GM23338 (cell line): ENCODE measurements around the gene OLA1. TPM values are rescaled to one million over a fixed set of nuclear protein-coding genes. Genes with fewer than 3 reads are reported as not detected.

Source experiments
- ATAC-seq: fragments of 200-7000 bp; cut with Tn5 transposase; 3 replicates; pipeline ENCODE4 v1.9.1; 2020
- DNase-seq: peaks from one replicate; pipeline ENCODE4 v3.0.0-alpha.2; 2015; ENCODE audit warnings: low spot score
- H2AFZ ChIP-seq: fragments of 200-600 bp; sonication (generic); 2 replicates; pipeline ENCODE4 v1.8.0; 2016; ENCODE audit warnings: antibody characterized with exemption, mild to moderate bottlenecking, moderate library complexity
- H3F3A ChIP-seq: fragments of 200-600 bp; sonication (generic); replicated peaks from 2 replicates; pipeline ENCODE4 v1.8.0; 2017; ENCODE audit warnings: antibody characterized with exemption, mixed run types, low read depth
- H3K27ac ChIP-seq: fragments of 200-600 bp; sonication (generic); 2 replicates; pipeline ENCODE4 v1.6.1; 2016; ENCODE audit warnings: low read depth
- H3K27me3 ChIP-seq: fragments of 200-600 bp; sonication (generic); 2 replicates; pipeline ENCODE4 v1.8.0; 2016; ENCODE audit warnings: mild to moderate bottlenecking, mixed run types, moderate library complexity; ENCODE audit not compliant: insufficient read depth
- H3K36me3 ChIP-seq: fragments of 200-600 bp; sonication (generic); 2 replicates; pipeline ENCODE4 v1.8.0; 2016; ENCODE audit warnings: mild to moderate bottlenecking; ENCODE audit not compliant: insufficient read depth
- H3K4me1 ChIP-seq: fragments of 200-600 bp; sonication (generic); 2 replicates; pipeline ENCODE4 v1.8.0; 2016; ENCODE audit warnings: mild to moderate bottlenecking, moderate library complexity; ENCODE audit not compliant: insufficient read depth
- H3K4me2 ChIP-seq: fragments of 200-600 bp; sonication (generic); 2 replicates; pipeline ENCODE4 v1.7.1; 2017; ENCODE audit warnings: mixed run types
- H3K4me3 ChIP-seq: fragments of 200-600 bp; sonication (generic); 2 replicates; pipeline ENCODE4 v1.6.1; 2016; ENCODE audit warnings: mixed run types
- H3K79me2 ChIP-seq: fragments of 200-600 bp; sonication (generic); replicated peaks from 2 replicates; pipeline ENCODE4 v1.8.0; 2017; ENCODE audit warnings: mild to moderate bottlenecking; ENCODE audit not compliant: insufficient read depth
- H3K9me2 ChIP-seq: fragments of 200-600 bp; sonication (generic); 2 replicates; pipeline ENCODE4 v1.8.0; 2017; ENCODE audit not compliant: insufficient read depth
- H4K20me1 ChIP-seq: fragments of 200-600 bp; sonication (generic); replicated peaks from 2 replicates; pipeline ENCODE4 v1.8.0; 2017; ENCODE audit warnings: mild to moderate bottlenecking; ENCODE audit not compliant: insufficient read depth
- H3K27ac Mint-ChIP-seq: 2 replicates; pipeline ENCODE4 v1.8.0; 2020; ENCODE audit warnings: inconsistent platforms, mild to moderate bottlenecking, moderate library complexity, mixed read lengths
- H3K27me3 Mint-ChIP-seq: 3 replicates; pipeline ENCODE4 v1.8.0; 2022; ENCODE audit warnings: low read depth, mild to moderate bottlenecking, moderate library complexity, mixed read lengths, inconsistent platforms; ENCODE audit not compliant: insufficient read depth, poor library complexity
- H3K36me3 Mint-ChIP-seq: 3 replicates; pipeline ENCODE4 v1.8.0; 2021; ENCODE audit warnings: low read depth, mild to moderate bottlenecking, inconsistent platforms, moderate library complexity, mixed read lengths
- H3K4me1 Mint-ChIP-seq: 3 replicates; pipeline ENCODE4 v1.8.0; 2020; ENCODE audit warnings: mild to moderate bottlenecking, inconsistent platforms, mixed read lengths
- H3K4me3 Mint-ChIP-seq: 3 replicates; pipeline ENCODE4 v1.8.0; 2021; ENCODE audit warnings: moderate library complexity, mild to moderate bottlenecking, inconsistent platforms, mixed read lengths
- H3K9me3 Mint-ChIP-seq: 3 replicates; pipeline ENCODE4 v1.8.0; 2020; ENCODE audit warnings: moderate library complexity, mild to moderate bottlenecking, inconsistent platforms, mixed read lengths
- CREB1 ChIP-seq: fragments of 250-450 bp; sonication (Bioruptor Pico); IDR thresholded peaks from 2 replicates; pipeline ENCODE4 v1.5.0; 2020; ENCODE audit warnings: low read depth, mild to moderate bottlenecking, moderate library complexity
- NANOG ChIP-seq: IDR thresholded peaks from 2 replicates; pipeline ENCODE4 v1.6.1; 2016; ENCODE audit warnings: antibody characterized with exemption, borderline replicate concordance
- ZNF114 ChIP-seq: fragments of 250-450 bp; sonication (Bioruptor Pico); IDR thresholded peaks from 2 replicates; pipeline ENCODE4 v1.5.0; 2020; ENCODE audit warnings: mild to moderate bottlenecking, moderate library complexity
- ZNF331 ChIP-seq: fragments of 250-450 bp; sonication (Bioruptor Pico); IDR thresholded peaks from 2 replicates; pipeline ENCODE4 v1.5.0; 2020; ENCODE audit warnings: low read depth, mild to moderate bottlenecking, moderate library complexity
- polyA plus RNA-seq: library from polyadenylated mRNA; unstranded; fragments of >200 nt; fragmentation: Nextera tagmentation; extraction: Ambion mirVana; gene quantifications from 2 replicates; pipeline ENCODE4 v1.2.1, GENCODE V29; 2016
- total RNA-seq: library from RNA; depleted of rRNA; stranded (reverse); fragments of >200 nt; shearing (Covaris generic); gene quantifications from 2 replicates; pipeline ENCODE4 v1.2.3, GENCODE V29; 2014
- TF ChIP-seq, protein P1 (sequence below): fragments of 250-450 bp; sonication (Bioruptor Pico); IDR thresholded peaks from 2 replicates; pipeline ENCODE4 v1.5.0; 2020; ENCODE audit warnings: mild to moderate bottlenecking, moderate library complexity
- TF ChIP-seq, protein P2 (sequence below): IDR thresholded peaks from 2 replicates; pipeline ENCODE4 v1.6.1; 2016; ENCODE audit warnings: antibody characterized with exemption
- TF ChIP-seq, protein P3 (sequence below): IDR thresholded peaks from one replicate; pipeline ENCODE4 v1.6.1; 2018; ENCODE audit warnings: antibody characterized with exemption; ENCODE audit not compliant: unreplicated experiment
- TF ChIP-seq, protein P4 (sequence below), 2 experiments: fragments of 200-600 bp in 1 of 2; sonication (generic) in 1 of 2; conservative IDR thresholded peaks; 2 replicates each; pipeline versions ENCODE4 v1.5.1 to v1.6.1; 2016 to 2017; ENCODE audit warnings: antibody characterized with exemption in 2 of 2, low read depth in 2 of 2, mild to moderate bottlenecking in 2 of 2, moderate library complexity in 1 of 2

Gene OLA1
- total and polyA plus RNA-seq, 2 experiments from 2014 or later, result 104 to 242 TPM

DNA sequence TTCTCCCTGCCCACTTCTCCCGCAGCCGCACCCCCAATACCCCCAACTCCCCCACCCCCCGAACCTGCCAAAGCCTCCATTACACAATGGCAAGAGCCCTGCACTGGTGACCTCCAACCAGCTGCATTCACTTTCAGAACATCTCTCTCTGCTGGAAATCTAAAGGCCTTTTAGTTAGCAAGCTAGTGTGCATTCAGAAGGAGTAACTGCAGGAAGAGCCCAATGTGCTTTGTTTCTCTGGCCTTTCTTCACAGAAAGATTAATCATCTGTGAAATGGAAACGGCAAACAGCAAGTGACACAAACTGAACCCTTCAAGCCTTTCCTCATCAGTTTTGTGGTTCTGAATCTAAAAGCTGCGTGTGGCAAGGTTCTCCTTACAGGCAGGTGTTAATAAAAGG lies 124.2 kb downstream of the OLA1 start:
- Histone ChIP-seq H3F3A (peaks cover 7% of the 10 kb centered on the region), H3K4me2 (peak overlapping the region; percentile 70), H2AFZ (no peak overlapping the region), H3K4me1 (peaks cover 72% of the 10 kb centered on the region), H3K27me3 (no peaks in the 10 kb centered on the region), H3K36me3 (no peaks in the 10 kb centered on the region), H4K20me1 (no peaks in the 10 kb centered on the region), H3K9me2 (no peaks in the 10 kb centered on the region), H3K79me2 (no peaks in the 10 kb centered on the region), H3K27ac (peak overlapping the region; percentile 89), H3K4me3 (peak overlapping the region; percentile 28)
- no peaks in the 10 kb centered on the region for H3K9me3 Mint-ChIP-seq
- H3K27me3 Mint-ChIP-seq, result peaks cover 3% of the 10 kb centered on the region
- peak overlapping the region; percentile 63 for H3K4me3 Mint-ChIP-seq
- TF ChIP-seq NANOG (peak; percentile 76), ZNF331 (no peak)
- TF ChIP-seq, protein P1, sequence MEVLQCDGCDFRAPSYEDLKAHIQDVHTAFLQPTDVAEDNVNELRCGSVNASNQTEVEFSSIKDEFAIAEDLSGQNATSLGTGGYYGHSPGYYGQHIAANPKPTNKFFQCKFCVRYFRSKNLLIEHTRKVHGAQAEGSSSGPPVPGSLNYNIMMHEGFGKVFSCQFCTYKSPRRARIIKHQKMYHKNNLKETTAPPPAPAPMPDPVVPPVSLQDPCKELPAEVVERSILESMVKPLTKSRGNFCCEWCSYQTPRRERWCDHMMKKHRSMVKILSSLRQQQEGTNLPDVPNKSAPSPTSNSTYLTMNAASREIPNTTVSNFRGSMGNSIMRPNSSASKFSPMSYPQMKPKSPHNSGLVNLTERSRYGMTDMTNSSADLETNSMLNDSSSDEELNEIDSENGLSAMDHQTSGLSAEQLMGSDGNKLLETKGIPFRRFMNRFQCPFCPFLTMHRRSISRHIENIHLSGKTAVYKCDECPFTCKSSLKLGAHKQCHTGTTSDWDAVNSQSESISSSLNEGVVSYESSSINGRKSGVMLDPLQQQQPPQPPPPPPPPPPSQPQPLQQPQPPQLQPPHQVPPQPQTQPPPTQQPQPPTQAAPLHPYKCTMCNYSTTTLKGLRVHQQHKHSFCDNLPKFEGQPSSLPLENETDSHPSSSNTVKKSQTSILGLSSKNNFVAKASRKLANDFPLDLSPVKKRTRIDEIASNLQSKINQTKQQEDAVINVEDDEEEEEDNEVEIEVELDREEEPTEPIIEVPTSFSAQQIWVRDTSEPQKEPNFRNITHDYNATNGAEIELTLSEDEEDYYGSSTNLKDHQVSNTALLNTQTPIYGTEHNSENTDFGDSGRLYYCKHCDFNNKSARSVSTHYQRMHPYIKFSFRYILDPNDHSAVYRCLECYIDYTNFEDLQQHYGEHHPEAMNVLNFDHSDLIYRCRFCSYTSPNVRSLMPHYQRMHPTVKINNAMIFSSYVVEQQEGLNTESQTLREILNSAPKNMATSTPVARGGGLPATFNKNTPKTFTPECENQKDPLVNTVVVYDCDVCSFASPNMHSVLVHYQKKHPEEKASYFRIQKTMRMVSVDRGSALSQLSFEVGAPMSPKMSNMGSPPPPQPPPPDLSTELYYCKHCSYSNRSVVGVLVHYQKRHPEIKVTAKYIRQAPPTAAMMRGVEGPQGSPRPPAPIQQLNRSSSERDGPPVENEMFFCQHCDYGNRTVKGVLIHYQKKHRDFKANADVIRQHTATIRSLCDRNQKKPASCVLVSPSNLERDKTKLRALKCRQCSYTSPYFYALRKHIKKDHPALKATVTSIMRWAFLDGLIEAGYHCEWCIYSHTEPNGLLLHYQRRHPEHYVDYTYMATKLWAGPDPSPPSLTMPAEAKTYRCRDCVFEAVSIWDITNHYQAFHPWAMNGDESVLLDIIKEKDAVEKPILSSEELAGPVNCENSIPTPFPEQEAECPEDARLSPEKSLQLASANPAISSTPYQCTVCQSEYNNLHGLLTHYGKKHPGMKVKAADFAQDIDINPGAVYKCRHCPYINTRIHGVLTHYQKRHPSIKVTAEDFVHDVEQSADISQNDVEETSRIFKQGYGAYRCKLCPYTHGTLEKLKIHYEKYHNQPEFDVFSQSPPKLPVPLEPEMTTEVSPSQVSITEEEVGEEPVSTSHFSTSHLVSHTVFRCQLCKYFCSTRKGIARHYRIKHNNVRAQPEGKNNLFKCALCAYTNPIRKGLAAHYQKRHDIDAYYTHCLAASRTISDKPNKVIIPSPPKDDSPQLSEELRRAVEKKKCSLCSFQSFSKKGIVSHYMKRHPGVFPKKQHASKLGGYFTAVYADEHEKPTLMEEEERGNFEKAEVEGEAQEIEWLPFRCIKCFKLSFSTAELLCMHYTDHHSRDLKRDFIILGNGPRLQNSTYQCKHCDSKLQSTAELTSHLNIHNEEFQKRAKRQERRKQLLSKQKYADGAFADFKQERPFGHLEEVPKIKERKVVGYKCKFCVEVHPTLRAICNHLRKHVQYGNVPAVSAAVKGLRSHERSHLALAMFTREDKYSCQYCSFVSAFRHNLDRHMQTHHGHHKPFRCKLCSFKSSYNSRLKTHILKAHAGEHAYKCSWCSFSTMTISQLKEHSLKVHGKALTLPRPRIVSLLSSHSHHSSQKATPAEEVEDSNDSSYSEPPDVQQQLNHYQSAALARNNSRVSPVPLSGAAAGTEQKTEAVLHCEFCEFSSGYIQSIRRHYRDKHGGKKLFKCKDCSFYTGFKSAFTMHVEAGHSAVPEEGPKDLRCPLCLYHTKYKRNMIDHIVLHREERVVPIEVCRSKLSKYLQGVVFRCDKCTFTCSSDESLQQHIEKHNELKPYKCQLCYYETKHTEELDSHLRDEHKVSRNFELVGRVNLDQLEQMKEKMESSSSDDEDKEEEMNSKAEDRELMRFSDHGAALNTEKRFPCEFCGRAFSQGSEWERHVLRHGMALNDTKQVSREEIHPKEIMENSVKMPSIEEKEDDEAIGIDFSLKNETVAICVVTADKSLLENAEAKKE (CRISPR knock-in tag), result peak; percentile 80; the same call in 1 of the 2 replicates
- TF ChIP-seq, protein P2, sequence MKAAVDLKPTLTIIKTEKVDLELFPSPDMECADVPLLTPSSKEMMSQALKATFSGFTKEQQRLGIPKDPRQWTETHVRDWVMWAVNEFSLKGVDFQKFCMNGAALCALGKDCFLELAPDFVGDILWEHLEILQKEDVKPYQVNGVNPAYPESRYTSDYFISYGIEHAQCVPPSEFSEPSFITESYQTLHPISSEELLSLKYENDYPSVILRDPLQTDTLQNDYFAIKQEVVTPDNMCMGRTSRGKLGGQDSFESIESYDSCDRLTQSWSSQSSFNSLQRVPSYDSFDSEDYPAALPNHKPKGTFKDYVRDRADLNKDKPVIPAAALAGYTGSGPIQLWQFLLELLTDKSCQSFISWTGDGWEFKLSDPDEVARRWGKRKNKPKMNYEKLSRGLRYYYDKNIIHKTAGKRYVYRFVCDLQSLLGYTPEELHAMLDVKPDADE, result no peak
- peaks cover 66% of the 10 kb centered on the region for H3K4me1 Mint-ChIP-seq
- peak overlapping the region; percentile 88 for H3K27ac Mint-ChIP-seq
- DNase-seq (peak; percentile 66), ATAC-seq (peak; percentile 98)
- no peaks in the 10 kb centered on the region; the same call in 2 of the 3 replicates for H3K36me3 Mint-ChIP-seq

DNA sequence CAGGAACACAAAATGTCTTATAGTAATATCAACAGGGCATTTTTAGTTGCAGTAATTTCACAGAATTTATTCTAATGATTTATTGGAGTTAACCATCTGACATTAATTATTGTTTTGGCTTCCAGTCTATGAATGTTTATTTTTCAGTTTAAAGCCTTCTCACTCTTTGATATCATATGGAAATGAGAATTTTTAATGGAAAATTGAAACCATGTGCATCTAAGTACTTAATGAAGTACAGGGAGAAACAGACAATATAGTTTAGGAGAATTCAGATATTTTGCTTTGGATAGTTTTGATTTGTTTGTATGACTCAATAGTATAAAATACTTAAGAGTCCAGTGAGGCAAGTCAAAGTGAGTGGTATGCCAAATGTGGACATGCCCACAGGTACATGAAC lies 126.1 kb downstream of the OLA1 start:
- Mint-ChIP-seq H3K27ac (peak overlapping the region; percentile 83), H3K9me3 (no peaks in the 10 kb centered on the region), H3K4me3 (no peak overlapping the region), H3K36me3 (no peaks in the 10 kb centered on the region), H3K4me1 (peaks cover 76% of the 10 kb centered on the region), H3K27me3 (no peaks in the 10 kb centered on the region)
- Histone ChIP-seq H4K20me1 (no peaks in the 10 kb centered on the region), H3K4me1 (peaks cover 92% of the 10 kb centered on the region), H3K36me3 (no peaks in the 10 kb centered on the region), H3K27ac (no peak overlapping the region), H2AFZ (no peak overlapping the region), H3K79me2 (peaks cover 2% of the 10 kb centered on the region; the same call in 1 of the 2 replicates), H3K27me3 (no peaks in the 10 kb centered on the region), H3K4me3 (no peak overlapping the region), H3K4me2 (peak overlapping the region; percentile 43), H3K9me2 (no peaks in the 10 kb centered on the region), H3F3A (peaks cover 7% of the 10 kb centered on the region)
- ATAC-seq (no peak), DNase-seq (no peak)
- TF ChIP-seq CREB1 (no peak), NANOG (no peak), ZNF331 (no peak), ZNF114 (CRISPR knock-in tag) (no peak)
- TF ChIP-seq, protein P3, sequence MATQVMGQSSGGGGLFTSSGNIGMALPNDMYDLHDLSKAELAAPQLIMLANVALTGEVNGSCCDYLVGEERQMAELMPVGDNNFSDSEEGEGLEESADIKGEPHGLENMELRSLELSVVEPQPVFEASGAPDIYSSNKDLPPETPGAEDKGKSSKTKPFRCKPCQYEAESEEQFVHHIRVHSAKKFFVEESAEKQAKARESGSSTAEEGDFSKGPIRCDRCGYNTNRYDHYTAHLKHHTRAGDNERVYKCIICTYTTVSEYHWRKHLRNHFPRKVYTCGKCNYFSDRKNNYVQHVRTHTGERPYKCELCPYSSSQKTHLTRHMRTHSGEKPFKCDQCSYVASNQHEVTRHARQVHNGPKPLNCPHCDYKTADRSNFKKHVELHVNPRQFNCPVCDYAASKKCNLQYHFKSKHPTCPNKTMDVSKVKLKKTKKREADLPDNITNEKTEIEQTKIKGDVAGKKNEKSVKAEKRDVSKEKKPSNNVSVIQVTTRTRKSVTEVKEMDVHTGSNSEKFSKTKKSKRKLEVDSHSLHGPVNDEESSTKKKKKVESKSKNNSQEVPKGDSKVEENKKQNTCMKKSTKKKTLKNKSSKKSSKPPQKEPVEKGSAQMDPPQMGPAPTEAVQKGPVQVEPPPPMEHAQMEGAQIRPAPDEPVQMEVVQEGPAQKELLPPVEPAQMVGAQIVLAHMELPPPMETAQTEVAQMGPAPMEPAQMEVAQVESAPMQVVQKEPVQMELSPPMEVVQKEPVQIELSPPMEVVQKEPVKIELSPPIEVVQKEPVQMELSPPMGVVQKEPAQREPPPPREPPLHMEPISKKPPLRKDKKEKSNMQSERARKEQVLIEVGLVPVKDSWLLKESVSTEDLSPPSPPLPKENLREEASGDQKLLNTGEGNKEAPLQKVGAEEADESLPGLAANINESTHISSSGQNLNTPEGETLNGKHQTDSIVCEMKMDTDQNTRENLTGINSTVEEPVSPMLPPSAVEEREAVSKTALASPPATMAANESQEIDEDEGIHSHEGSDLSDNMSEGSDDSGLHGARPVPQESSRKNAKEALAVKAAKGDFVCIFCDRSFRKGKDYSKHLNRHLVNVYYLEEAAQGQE, result no peak
- TF ChIP-seq, protein P4, sequence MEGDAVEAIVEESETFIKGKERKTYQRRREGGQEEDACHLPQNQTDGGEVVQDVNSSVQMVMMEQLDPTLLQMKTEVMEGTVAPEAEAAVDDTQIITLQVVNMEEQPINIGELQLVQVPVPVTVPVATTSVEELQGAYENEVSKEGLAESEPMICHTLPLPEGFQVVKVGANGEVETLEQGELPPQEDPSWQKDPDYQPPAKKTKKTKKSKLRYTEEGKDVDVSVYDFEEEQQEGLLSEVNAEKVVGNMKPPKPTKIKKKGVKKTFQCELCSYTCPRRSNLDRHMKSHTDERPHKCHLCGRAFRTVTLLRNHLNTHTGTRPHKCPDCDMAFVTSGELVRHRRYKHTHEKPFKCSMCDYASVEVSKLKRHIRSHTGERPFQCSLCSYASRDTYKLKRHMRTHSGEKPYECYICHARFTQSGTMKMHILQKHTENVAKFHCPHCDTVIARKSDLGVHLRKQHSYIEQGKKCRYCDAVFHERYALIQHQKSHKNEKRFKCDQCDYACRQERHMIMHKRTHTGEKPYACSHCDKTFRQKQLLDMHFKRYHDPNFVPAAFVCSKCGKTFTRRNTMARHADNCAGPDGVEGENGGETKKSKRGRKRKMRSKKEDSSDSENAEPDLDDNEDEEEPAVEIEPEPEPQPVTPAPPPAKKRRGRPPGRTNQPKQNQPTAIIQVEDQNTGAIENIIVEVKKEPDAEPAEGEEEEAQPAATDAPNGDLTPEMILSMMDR (conservative IDR thresholded peaks at IDR 0.05; ENCODE audit: low read depth in 2 of 2), result no peak
